MM.1S (cell line): ENCODE measurements around the gene ADAMTS17.

ENCODE experiments used
- EZH2 ChIP-seq: fragments of 300-600 bp; sonication (generic); optimal IDR thresholded peaks from 2 replicates; pipeline ENCODE3; 2017; ENCODE audit warnings: low read depth, mild to moderate bottlenecking, antibody characterized with exemption, low read length, mixed read lengths
- EZH2phosphoT487 ChIP-seq: fragments of 300-600 bp; sonication (generic); IDR thresholded peaks from 2 replicates; pipeline ENCODE4 v1.6.1; 2018; ENCODE audit warnings: antibody characterized with exemption, low read length

GRCh38 chr15:100318880-100319279, 22.9 kb downstream of the ADAMTS17 start:
- TF ChIP-seq EZH2phosphoT487 (no peak), EZH2 (no peak)
